ENCODE data around the gene PLD3. TPM values are rescaled to one million over a fixed set of nuclear protein-coding genes. Genes with fewer than 3 reads are reported as not detected.

PLD3 gene
- total RNA-seq, 2 donors from 2014 or later, result 155 to 162 TPM

GRCh38 chr19:40348961-40349507 is 539 bp downstream of the PLD3 start:
- no peak for ATAC-seq
- Histone ChIP-seq H3K36me3 (replicated peaks in 1 of 2; ENCODE audit: insufficient read depth in 1 of 2, low read depth in 2 of 2) (no peaks in the 10 kb centered on the region), H3K4me3 (peak overlapping the region; percentile 61 to 69), H3K27me3 (no peaks in the 10 kb centered on the region), H3K9me3 (no peaks in the 10 kb centered on the region), H3K4me1 (peaks cover 18% of the 10 kb centered on the region), H3K27ac (peak overlapping the region in 3 of 4 donors; percentile 58 to 87 (median 64))
- DNase-seq, result peak in 2 of 4 donors; percentile 13 to 16
- WGBS, 2 donors, result 10 to 12% methylated on average over 17 of the region's 17 CpGs
- intact Hi-C loops (cut with DNase I), result no loop called here
- TF ChIP-seq POLR2A (IDR thresholded peaks at IDR 0.05) (no peak), CTCF (IDR thresholded peaks at IDR 0.05) (no peak)

- Histone ChIP-seq H3K27me3 (no peaks in the 10 kb centered on the region), H3K27ac (no peak overlapping the region), H3K9me3 (no peaks in the 10 kb centered on the region), H3K36me3 (replicated peaks in 1 of 2; ENCODE audit: insufficient read depth in 1 of 2, low read depth in 2 of 2) (no peaks in the 10 kb centered on the region), H3K4me1 (no peaks in the 10 kb centered on the region), H3K4me3 (no peak overlapping the region)
- ATAC-seq (no peak), DNase-seq (no peak)
- TF ChIP-seq CTCF (IDR thresholded peaks at IDR 0.05) (no peak), POLR2A (IDR thresholded peaks at IDR 0.05) (no peak)
- 78 to 87% methylated on average over 9 of the region's 9 CpGs for WGBS, 2 donors
- intact Hi-C loops (cut with DNase I), result no loop called here
Measured at GRCh38 chr19:40355975-40356680, 7.6 kb downstream of the PLD3 start.

GRCh38 chr19:40356681-40357595 is 8.4 kb downstream of the PLD3 start:
- Histone ChIP-seq H3K27me3 (no peaks in the 10 kb centered on the region), H3K27ac (no peak overlapping the region), H3K36me3 (replicated peaks in 1 of 2; ENCODE audit: insufficient read depth in 1 of 2, low read depth in 2 of 2) (no peaks in the 10 kb centered on the region), H3K4me3 (no peak overlapping the region), H3K4me1 (no peaks in the 10 kb centered on the region), H3K9me3 (no peaks in the 10 kb centered on the region)
- WGBS, 2 donors, result 89 to 90% methylated on average over 6 of the region's 6 CpGs
- intact Hi-C loops (cut with DNase I), result no loop called here
- ATAC-seq (no peak), DNase-seq (no peak)
- TF ChIP-seq POLR2A (IDR thresholded peaks at IDR 0.05) (no peak), CTCF (IDR thresholded peaks at IDR 0.05) (no peak)

- no peaks in the 10 kb centered on the region for H3K4me1 ChIP-seq
- no peak overlapping the region for H3K27ac ChIP-seq
- H3K4me3 ChIP-seq, result no peak overlapping the region
- DNase-seq (no peak), ATAC-seq (no peak)
- H3K27me3 ChIP-seq, result no peaks in the 10 kb centered on the region
- 72 to 77% methylated on average over 3 of the region's 3 CpGs for WGBS, 2 donors
- intact Hi-C loops (cut with DNase I), result no loop called here
- TF ChIP-seq POLR2A (IDR thresholded peaks at IDR 0.05), result no peak
- no peaks in the 10 kb centered on the region for H3K36me3 ChIP-seq (replicated peaks in 1 of 2; ENCODE audit: insufficient read depth in 1 of 2, low read depth in 2 of 2)
- H3K9me3 ChIP-seq, result no peaks in the 10 kb centered on the region
Measured at GRCh38 chr19:40357640-40358039, 9.1 kb downstream of the PLD3 start.

GRCh38 chr19:40358773-40359172 is 10.3 kb downstream of the PLD3 start:
- ATAC-seq (no peak), DNase-seq (peak in 1 of 4 donors; percentile 52)
- H3K27ac ChIP-seq, result no peak overlapping the region
- no peaks in the 10 kb centered on the region for H3K27me3 ChIP-seq
- intact Hi-C loops (cut with DNase I), result no loop called here
- H3K4me1 ChIP-seq, result no peaks in the 10 kb centered on the region
- 68 to 89% methylated on average over 5 of the region's 5 CpGs for whole genome bisulfite sequencing, 2 donors
- H3K4me3 ChIP-seq, result no peak overlapping the region
- no peaks in the 10 kb centered on the region for H3K9me3 ChIP-seq
- H3K36me3 ChIP-seq (replicated peaks in 1 of 2; ENCODE audit: insufficient read depth in 1 of 2, low read depth in 2 of 2), result no peaks in the 10 kb centered on the region
- TF ChIP-seq CTCF (IDR thresholded peaks at IDR 0.05), result no peak
- TF ChIP-seq POLR2A (IDR thresholded peaks at IDR 0.05), result no peak

Measured in body of pancreas (tissue), 4 donors.